Smooth muscle cell (in vitro differentiated cells): ENCODE results near the gene ZCCHC14. TPM values are rescaled to one million over a fixed set of nuclear protein-coding genes. Genes with fewer than 3 reads are reported as not detected.

ENCODE experiments used
- DNase-seq: peaks from one replicate; lab custom pipeline; 2025; ENCODE audit not compliant: unreplicated experiment; lab: John Stamatoyannopoulos, UW
- H2AFZ ChIP-seq: fragments of 200-600 bp; sonication (generic); 2 replicates; pipeline ENCODE4 v1.6.0; 2016; ENCODE audit warnings: antibody characterized with exemption, low read depth, mild to moderate bottlenecking
- H3F3A ChIP-seq: fragments of 200-600 bp; sonication (generic); 2 replicates; pipeline ENCODE4 v1.6.0; 2017; ENCODE audit warnings: antibody characterized with exemption, low read depth
- H3K27ac ChIP-seq: fragments of 200-600 bp; sonication (generic); 2 replicates; pipeline ENCODE4 v1.5.1; 2016; ENCODE audit warnings: low read depth, mild to moderate bottlenecking
- H3K27me3 ChIP-seq: fragments of 200-600 bp; sonication (generic); 2 replicates; pipeline ENCODE4 v1.6.1; 2016; ENCODE audit warnings: low read depth, mild to moderate bottlenecking
- H3K36me3 ChIP-seq: fragments of 200-600 bp; sonication (generic); 2 replicates; pipeline ENCODE4 v1.5.1; 2016; ENCODE audit warnings: low read depth
- H3K4me1 ChIP-seq: fragments of 200-600 bp; sonication (generic); 2 replicates; pipeline ENCODE4 v1.5.1; 2016; ENCODE audit warnings: low read depth
- H3K4me2 ChIP-seq: fragments of 200-600 bp; sonication (generic); 2 replicates; pipeline ENCODE4 v1.6.0; 2016; ENCODE audit warnings: mild to moderate bottlenecking
- H3K4me3 ChIP-seq: fragments of 200-600 bp; sonication (generic); 2 replicates; pipeline ENCODE4 v1.5.1; 2016; ENCODE audit warnings: mild to moderate bottlenecking
- H3K79me2 ChIP-seq: fragments of 200-600 bp; sonication (generic); 2 replicates; pipeline ENCODE4 v1.6.0; 2016; ENCODE audit warnings: low read depth, mild to moderate bottlenecking
- H3K9ac ChIP-seq: fragments of 200-600 bp; sonication (generic); 2 replicates; pipeline ENCODE4 v1.6.0; 2016; ENCODE audit warnings: low read depth
- H3K9me3 ChIP-seq: fragments of 200-600 bp; sonication (generic); replicated peaks from 2 replicates; pipeline ENCODE4 v1.5.1; 2016; ENCODE audit warnings: low read depth
- H4K20me1 ChIP-seq: fragments of 200-600 bp; sonication (generic); 2 replicates; pipeline ENCODE4 v1.6.0; 2016; ENCODE audit warnings: low read depth
- WGBS: methylation state at CpG from one replicate; pipeline ENCODE4 v1.1.7; 2016; ENCODE audit warnings: low lambda C conversion rate; 5-methylcytosine and 5-hydroxymethylcytosine counted together
- polyA plus RNA-seq: library from polyadenylated mRNA; unstranded; fragments of >200 nt; fragmentation: Nextera tagmentation; extraction: Ambion mirVana; gene quantifications from 2 replicates; pipeline ENCODE4 v1.2.1, GENCODE V29; 2016
- total RNA-seq: library from RNA; depleted of rRNA; stranded (reverse); fragments of >200 nt; gene quantifications from 2 replicates; pipeline ENCODE4 v1.2.3, GENCODE V29; 2014
- TF ChIP-seq, protein P1 (sequence below): fragments of 200-600 bp; sonication (generic); IDR thresholded peaks from 2 replicates; pipeline ENCODE4 v1.5.1; 2017; ENCODE audit warnings: borderline replicate concordance, mild to moderate bottlenecking, antibody characterized with exemption; ENCODE audit not compliant: insufficient read depth, poor library complexity, severe bottlenecking

The ZCCHC14 gene
- total and polyA plus RNA-seq, 2 experiments from 2014 or later: 4.6 to 8.5 TPM

DNA sequence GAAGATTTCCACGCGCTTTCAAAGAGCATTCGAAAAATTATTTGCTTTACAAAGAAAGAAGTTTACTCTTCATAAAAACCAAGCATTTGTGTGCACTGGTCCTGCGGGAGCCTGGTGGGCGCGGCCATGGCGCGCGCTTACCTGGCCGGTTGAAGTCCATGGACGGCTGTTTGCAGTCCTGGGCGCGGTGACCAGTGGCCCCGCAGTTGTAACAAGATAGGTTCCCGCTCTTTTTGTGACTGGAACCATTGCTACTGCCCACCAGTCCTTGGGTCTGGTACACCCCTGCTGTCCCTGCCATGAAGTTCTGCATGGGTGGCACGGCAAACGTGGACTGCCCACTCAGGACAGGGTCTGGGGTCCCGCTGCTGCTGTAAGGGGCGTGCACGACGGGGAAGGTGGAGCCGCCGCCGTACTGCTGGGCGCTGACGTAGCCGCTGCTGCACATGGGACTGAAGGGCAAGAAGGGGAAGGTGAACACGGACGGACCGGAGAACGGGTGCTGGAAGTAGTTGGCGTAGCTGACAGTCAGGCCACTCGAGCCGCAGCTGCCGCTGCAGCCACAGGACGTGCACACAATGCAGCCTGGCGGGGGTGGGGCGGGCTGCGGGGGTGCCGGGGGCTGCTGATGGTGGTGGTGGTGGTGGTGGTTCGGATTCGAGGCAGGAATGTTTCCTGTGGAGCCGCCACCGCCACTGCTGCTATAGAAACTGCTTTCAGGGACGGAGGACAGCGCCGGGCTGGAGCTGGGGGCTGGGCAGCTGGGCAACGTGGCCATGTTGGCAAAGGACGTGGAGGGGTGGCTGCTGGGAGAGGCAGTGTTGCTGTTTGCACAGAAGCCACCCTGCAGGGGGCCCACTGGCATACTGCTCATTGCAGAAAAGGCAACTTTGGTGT is 81.2 kb downstream of the ZCCHC14 start:
- H4K20me1 ChIP-seq: peaks cover 19% of the 10 kb centered on the region
- no peaks in the 10 kb centered on the region for H3K79me2 ChIP-seq
- no peak overlapping the region for H3K27ac ChIP-seq
- no peak overlapping the region for H3K9ac ChIP-seq
- no peak overlapping the region for H3K4me2 ChIP-seq
- 95% methylated on average over 39 of the region's 49 CpGs for WGBS
- H3K27me3 ChIP-seq: no peaks in the 10 kb centered on the region
- H2AFZ ChIP-seq: no peak overlapping the region
- no peaks in the 10 kb centered on the region for H3F3A ChIP-seq
- H3K4me1 ChIP-seq: no peaks in the 10 kb centered on the region
- H3K9me3 ChIP-seq: no peaks in the 10 kb centered on the region
- no peak overlapping the region for H3K4me3 ChIP-seq
- no peaks in the 10 kb centered on the region for H3K36me3 ChIP-seq
- no peak for DNase-seq
- TF ChIP-seq, protein P1, sequence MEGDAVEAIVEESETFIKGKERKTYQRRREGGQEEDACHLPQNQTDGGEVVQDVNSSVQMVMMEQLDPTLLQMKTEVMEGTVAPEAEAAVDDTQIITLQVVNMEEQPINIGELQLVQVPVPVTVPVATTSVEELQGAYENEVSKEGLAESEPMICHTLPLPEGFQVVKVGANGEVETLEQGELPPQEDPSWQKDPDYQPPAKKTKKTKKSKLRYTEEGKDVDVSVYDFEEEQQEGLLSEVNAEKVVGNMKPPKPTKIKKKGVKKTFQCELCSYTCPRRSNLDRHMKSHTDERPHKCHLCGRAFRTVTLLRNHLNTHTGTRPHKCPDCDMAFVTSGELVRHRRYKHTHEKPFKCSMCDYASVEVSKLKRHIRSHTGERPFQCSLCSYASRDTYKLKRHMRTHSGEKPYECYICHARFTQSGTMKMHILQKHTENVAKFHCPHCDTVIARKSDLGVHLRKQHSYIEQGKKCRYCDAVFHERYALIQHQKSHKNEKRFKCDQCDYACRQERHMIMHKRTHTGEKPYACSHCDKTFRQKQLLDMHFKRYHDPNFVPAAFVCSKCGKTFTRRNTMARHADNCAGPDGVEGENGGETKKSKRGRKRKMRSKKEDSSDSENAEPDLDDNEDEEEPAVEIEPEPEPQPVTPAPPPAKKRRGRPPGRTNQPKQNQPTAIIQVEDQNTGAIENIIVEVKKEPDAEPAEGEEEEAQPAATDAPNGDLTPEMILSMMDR: no peak

DNA sequence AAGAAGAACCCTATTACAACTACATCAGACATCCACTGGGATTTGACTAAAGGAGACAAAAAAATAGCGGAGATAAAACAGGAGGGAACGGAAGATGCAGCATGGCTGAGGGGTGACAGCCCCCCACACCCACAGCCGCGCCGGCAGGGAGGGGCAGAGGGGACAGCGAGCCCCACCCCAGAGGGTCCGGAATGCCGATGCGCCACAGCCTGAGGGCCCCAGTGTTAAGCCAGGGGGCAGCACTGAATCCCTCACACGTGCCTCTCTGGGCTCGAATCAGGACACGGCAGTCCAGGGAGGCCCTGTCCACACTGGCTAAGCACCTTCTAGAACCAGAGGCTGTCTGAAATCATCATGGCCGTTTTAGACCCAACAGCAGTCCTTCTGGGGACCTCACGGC is 81.9 kb downstream of the ZCCHC14 start:
- 92% methylated on average over 14 of the region's 14 CpGs for WGBS
- no peaks in the 10 kb centered on the region for H3K79me2 ChIP-seq

DNA sequence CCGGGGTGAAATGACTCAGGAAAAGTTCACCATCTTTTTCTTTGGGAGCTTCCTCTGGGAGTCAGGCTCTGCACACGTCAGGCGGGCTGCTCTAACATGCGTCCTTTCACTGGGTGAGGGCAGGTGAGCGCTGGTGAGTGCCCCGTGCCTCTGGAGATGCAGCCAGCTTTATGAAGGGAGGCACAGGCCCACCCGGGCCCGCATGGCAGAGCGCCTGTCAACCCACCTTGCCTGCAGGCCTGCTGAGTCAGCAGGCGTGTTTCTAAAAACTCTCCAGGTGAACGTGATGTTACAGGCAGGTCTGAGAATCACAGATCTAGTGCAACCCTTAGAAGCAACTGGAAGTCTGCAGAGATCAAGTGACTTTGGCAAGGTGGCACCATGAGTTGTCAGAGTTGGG is 82.3 kb downstream of the ZCCHC14 start:
- Histone ChIP-seq H3K27ac (no peak overlapping the region), H3K79me2 (no peaks in the 10 kb centered on the region), H3K27me3 (no peaks in the 10 kb centered on the region), H3K4me1 (no peaks in the 10 kb centered on the region), H3F3A (peaks cover 2% of the 10 kb centered on the region), H3K9me3 (no peaks in the 10 kb centered on the region), H3K36me3 (no peaks in the 10 kb centered on the region), H2AFZ (no peak overlapping the region), H4K20me1 (peaks cover 19% of the 10 kb centered on the region), H3K9ac (no peak overlapping the region), H3K4me3 (no peak overlapping the region), H3K4me2 (no peak overlapping the region)
- 97% methylated on average over 11 of the region's 11 CpGs for WGBS
- TF ChIP-seq, protein P1: no peak
- no peak for DNase-seq

More for the DNA sequence above, 81.9 kb downstream of the ZCCHC14 start:
- Histone ChIP-seq H3K4me2 (no peak overlapping the region), H3K4me1 (no peaks in the 10 kb centered on the region), H3K9me3 (no peaks in the 10 kb centered on the region), H3K4me3 (no peak overlapping the region), H3K27me3 (no peaks in the 10 kb centered on the region), H3F3A (no peaks in the 10 kb centered on the region), H3K27ac (no peak overlapping the region), H2AFZ (no peak overlapping the region), H3K36me3 (no peaks in the 10 kb centered on the region), H3K9ac (no peak overlapping the region), H4K20me1 (peaks cover 19% of the 10 kb centered on the region)
- no peak for DNase-seq
- TF ChIP-seq, protein P1: no peak
